Measurements from ENCODE around the gene ERBB4. TPM values are rescaled to one million over a fixed set of nuclear protein-coding genes. Genes with fewer than 3 reads are reported as not detected.

Gene ERBB4
- polyA plus RNA-seq, 1 of the 3 experiments (the other 2 are of a cell fraction): 0.05 TPM

GRCh38 chr2:212385241-212385640 lies 153.4 kb downstream of the ERBB4 start:
- Histone ChIP-seq H2AFZ (ENCODE audit: low read depth) (no peak overlapping the region; the same call in 1 of the 2 replicates), H3K27ac (ENCODE audit: low read depth in 2 of 2, low read length in 1 of 2) (no peak overlapping the region), H3K27me3 (ENCODE audit: insufficient read depth) (no peaks in the 10 kb centered on the region), H3K79me2 (ENCODE audit: insufficient read depth) (no peaks in the 10 kb centered on the region), H4K20me1 (ENCODE audit: insufficient read depth) (no peaks in the 10 kb centered on the region), H3K9me2 (no peaks in the 10 kb centered on the region), H3K4me3 (ENCODE audit: low read depth in 2 of 2, low read length in 1 of 2) (no peak overlapping the region), H3K4me2 (no peak overlapping the region), H3K4me1 (ENCODE audit: control insufficient read depth in 1 of 2, insufficient read depth in 2 of 2, low read depth in 1 of 2, low read length in 1 of 2) (no peaks in the 10 kb centered on the region; a peak in 1 of 4 replicates), H3F3A (replicated peaks; ENCODE audit: insufficient read depth) (no peaks in the 10 kb centered on the region), H3K9me3 (no peaks in the 10 kb centered on the region), H3K36me3 (replicated peaks in 1 of 2; ENCODE audit: control insufficient read depth in 1 of 2, insufficient read depth in 2 of 2, low read length in 1 of 2) (no peaks in the 10 kb centered on the region), H3K9ac (no peak overlapping the region)
- ChIA-PET CTCF (no interaction called here), POLR2A (no interaction called here)
- no peak for TF ChIP-seq NRF1 (IDR thresholded peaks at IDR 0.05; ENCODE audit: low read depth, low read length)
- TF ChIP-seq RAD21 (IDR thresholded peaks at IDR 0.05; ENCODE audit: low read length): no peak
- TF ChIP-seq SIN3A (IDR thresholded peaks at IDR 0.05; ENCODE audit: borderline replicate concordance, low read depth, low read length): no peak
- TF ChIP-seq CHD2 (IDR thresholded peaks at IDR 0.05; ENCODE audit: low read length, partially characterized antibody): no peak
- no peak for TF ChIP-seq FOXM1 (IDR thresholded peaks at IDR 0.05; ENCODE audit: low read depth)
- TF ChIP-seq, protein P1, sequence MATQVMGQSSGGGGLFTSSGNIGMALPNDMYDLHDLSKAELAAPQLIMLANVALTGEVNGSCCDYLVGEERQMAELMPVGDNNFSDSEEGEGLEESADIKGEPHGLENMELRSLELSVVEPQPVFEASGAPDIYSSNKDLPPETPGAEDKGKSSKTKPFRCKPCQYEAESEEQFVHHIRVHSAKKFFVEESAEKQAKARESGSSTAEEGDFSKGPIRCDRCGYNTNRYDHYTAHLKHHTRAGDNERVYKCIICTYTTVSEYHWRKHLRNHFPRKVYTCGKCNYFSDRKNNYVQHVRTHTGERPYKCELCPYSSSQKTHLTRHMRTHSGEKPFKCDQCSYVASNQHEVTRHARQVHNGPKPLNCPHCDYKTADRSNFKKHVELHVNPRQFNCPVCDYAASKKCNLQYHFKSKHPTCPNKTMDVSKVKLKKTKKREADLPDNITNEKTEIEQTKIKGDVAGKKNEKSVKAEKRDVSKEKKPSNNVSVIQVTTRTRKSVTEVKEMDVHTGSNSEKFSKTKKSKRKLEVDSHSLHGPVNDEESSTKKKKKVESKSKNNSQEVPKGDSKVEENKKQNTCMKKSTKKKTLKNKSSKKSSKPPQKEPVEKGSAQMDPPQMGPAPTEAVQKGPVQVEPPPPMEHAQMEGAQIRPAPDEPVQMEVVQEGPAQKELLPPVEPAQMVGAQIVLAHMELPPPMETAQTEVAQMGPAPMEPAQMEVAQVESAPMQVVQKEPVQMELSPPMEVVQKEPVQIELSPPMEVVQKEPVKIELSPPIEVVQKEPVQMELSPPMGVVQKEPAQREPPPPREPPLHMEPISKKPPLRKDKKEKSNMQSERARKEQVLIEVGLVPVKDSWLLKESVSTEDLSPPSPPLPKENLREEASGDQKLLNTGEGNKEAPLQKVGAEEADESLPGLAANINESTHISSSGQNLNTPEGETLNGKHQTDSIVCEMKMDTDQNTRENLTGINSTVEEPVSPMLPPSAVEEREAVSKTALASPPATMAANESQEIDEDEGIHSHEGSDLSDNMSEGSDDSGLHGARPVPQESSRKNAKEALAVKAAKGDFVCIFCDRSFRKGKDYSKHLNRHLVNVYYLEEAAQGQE (IDR thresholded peaks at IDR 0.05; ENCODE audit: low read depth, low read length): no peak
- no peak for TF ChIP-seq EP300 (IDR thresholded peaks at IDR 0.05; ENCODE audit: borderline replicate concordance in 1 of 2, low read depth in 1 of 2, low read length in 1 of 2)
- TF ChIP-seq RFX5 (IDR thresholded peaks at IDR 0.05; ENCODE audit: low read length): no peak
- no peak for TF ChIP-seq ZBTB33 (IDR thresholded peaks at IDR 0.05; ENCODE audit: borderline replicate concordance, low read depth)
- no peak for TF ChIP-seq IRF3 (IDR thresholded peaks at IDR 0.05; ENCODE audit: low read depth, low read length)
- TF ChIP-seq USF2 (IDR thresholded peaks at IDR 0.05; ENCODE audit: borderline replicate concordance, low read depth, low read length): no peak
- no peak for TF ChIP-seq ELF1 (IDR thresholded peaks at IDR 0.05)
- no peak for DNase-seq
- WGBS (ENCODE audit: low lambda C conversion rate): 84% methylated on average over 2 of the region's 2 CpGs

Measured in SK-N-SH (cell line).